AG10803 (cell line): ENCODE measurements around the gene CAMK1D.
A peak's percentile ranks its signal among the peaks of the same experiment; 100 is the strongest.

ENCODE experiments used
- DNase-seq: peaks from one replicate; pipeline ENCODE4 v3.0.0; 2010; ENCODE audit warnings: low read depth
- H3K4me3 ChIP-seq: 2 replicates; pipeline ENCODE4 v1.5.1; 2011; ENCODE audit warnings: mild to moderate bottlenecking, low read length, control low read depth
- TF ChIP-seq, protein P1 (sequence below): conservative IDR thresholded peaks from 2 replicates; pipeline ENCODE4 v1.5.1; 2011; ENCODE audit warnings: mild to moderate bottlenecking, low read length, control low read depth, inconsistent platforms

CAMK1D gene

GRCh38 chr10:12703813-12704212 lies 354.5 kb downstream of the CAMK1D start:
- H3K4me3 ChIP-seq = no peak overlapping the region
- TF ChIP-seq, protein P1, sequence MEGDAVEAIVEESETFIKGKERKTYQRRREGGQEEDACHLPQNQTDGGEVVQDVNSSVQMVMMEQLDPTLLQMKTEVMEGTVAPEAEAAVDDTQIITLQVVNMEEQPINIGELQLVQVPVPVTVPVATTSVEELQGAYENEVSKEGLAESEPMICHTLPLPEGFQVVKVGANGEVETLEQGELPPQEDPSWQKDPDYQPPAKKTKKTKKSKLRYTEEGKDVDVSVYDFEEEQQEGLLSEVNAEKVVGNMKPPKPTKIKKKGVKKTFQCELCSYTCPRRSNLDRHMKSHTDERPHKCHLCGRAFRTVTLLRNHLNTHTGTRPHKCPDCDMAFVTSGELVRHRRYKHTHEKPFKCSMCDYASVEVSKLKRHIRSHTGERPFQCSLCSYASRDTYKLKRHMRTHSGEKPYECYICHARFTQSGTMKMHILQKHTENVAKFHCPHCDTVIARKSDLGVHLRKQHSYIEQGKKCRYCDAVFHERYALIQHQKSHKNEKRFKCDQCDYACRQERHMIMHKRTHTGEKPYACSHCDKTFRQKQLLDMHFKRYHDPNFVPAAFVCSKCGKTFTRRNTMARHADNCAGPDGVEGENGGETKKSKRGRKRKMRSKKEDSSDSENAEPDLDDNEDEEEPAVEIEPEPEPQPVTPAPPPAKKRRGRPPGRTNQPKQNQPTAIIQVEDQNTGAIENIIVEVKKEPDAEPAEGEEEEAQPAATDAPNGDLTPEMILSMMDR = no peak
- peak; percentile 87 for DNase-seq

DNA sequence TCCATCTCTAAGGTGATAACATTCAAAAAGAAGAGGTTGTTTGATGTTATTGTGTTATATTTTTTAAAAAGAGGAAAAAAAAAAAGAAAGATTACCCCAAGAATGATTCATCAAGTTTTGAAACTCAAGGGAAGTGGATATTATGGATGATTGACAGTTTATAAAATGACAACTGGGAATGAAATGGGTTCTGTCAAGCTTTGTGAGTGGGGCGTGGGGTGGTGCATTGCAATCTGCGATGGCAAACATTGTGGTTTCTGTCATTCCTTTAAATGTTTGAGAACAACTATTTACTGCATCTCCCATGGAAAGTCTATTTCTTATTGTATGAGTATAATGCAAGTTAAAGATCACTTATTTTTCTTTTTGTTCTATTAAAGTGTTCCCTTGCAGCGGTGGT lies 355.1 kb downstream of the CAMK1D start:
- TF ChIP-seq, protein P1 = no peak
- DNase-seq = no peak

DNA sequence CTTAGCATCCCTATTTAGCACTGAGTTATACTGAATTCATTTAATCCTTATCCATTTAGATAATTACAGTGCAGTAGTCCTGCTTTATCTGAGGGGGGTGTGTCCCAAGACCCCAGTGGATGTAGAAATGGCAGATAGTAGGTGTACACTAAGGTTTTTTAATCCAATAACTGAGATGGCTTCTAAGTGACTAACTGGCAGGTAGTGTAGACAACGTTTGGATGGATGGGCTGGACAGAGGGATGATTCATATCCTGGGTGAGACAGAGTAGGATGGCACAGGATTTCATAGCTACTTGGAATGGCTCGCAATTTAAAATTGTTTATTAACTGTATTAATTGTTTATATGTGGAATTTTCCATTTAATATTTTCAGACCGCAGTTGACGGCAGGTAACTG lies 356.6 kb downstream of the CAMK1D start:
- DNase-seq = no peak
- TF ChIP-seq, protein P1 = no peak
- H3K4me3 ChIP-seq = no peak overlapping the region

More for the DNA sequence above, 355.1 kb downstream of the CAMK1D start:
- no peak overlapping the region for H3K4me3 ChIP-seq

GRCh38 chr10:12707461-12708185 lies 358.3 kb downstream of the CAMK1D start:
- TF ChIP-seq, protein P1 = peak; percentile 61
- peak; percentile 89 for DNase-seq
- no peak overlapping the region for H3K4me3 ChIP-seq

- TF ChIP-seq, protein P1 = no peak
- DNase-seq = no peak
- H3K4me3 ChIP-seq = no peak overlapping the region
Observed at GRCh38 chr10:12709000-12709401, 359.7 kb downstream of the CAMK1D start.

DNA sequence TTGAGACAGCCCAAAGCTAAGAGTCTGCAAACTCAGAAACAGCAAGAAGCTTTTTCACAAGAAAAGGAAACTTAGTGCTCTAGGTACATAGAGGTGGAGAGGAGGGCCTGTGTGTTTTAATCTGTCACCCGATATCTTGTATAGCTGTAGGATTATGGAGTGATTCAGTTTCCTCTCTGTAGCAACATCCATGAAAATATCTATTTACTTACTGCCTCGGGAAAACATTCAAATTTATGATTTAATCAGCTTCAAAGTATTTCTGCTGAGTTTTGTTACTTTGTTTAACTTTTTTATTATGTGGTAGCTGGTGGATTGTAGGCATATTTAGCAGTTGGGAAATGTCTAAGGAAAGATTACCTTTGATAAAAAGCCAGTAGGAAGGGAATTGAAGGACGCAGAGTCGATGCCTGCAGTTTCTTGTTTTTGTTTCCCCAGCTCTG lies 360.2 kb downstream of the CAMK1D start:
- no peak overlapping the region for H3K4me3 ChIP-seq
- peak; percentile 61 for DNase-seq
- TF ChIP-seq, protein P1 = no peak

DNA sequence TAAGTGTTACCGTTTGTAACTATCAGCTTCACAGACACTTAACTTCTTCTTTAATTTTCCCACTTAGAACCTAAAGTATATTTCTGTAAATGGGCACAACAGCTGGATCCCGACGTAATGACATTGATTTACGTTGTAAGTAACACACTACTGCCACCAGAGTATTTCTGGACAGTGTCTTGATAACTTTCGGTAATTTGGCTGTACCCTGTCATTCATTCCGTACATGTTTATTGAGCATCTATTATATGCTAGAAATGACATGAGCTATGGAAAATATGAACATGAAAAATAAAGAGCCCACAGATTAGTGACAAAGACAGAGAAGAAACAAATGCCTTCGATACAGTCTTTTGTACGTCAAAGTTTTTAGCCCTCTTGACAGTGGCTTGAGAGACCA lies 360.8 kb downstream of the CAMK1D start:
- no peak for DNase-seq
- TF ChIP-seq, protein P1 = no peak
- no peak overlapping the region for H3K4me3 ChIP-seq
